ENCODE data around the gene CCBE1. TPM values are rescaled to one million over a fixed set of nuclear protein-coding genes. Genes with fewer than 3 reads are reported as not detected.
"Not testable (repeated sequence)": the region's sequence is repeated elsewhere in the genome, so short reads cannot be mapped to it uniquely, and the experiment has no call there.

The CCBE1 gene
- total and polyA plus RNA-seq, 2 donors (not counting 1 experiment from before 2014, with no cell fraction given): 122 TPM

DNA sequence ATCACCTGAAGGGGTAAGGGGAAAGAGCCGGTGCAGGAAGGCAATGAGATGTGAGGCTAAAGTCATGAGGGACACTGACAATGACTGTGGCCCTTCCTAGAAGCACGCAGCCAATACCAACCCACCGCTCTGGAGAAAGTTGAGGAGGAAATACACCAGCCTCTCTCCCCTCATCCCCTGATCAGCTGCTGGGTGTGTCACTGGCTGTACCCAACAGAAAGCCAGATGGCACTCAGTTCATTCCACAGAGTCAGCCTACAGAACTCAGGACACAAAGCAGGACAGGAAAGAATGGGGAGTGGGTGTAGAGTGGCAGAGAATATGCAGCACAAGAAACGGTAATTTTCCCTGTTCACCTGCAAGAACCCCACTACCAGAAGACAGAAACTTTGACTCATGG, 29.7 kb downstream of the CCBE1 start:
- H2AFZ ChIP-seq (ENCODE audit: low read length): no peak overlapping the region
- H3K9ac ChIP-seq (ENCODE audit: insufficient read depth, low read length): no peak overlapping the region
- peaks cover 90% of the 10 kb centered on the region for H3K79me2 ChIP-seq (ENCODE audit: control insufficient read depth, insufficient read depth, low read length)
- no peak for TF ChIP-seq EZH2 (IDR thresholded peaks at IDR 0.05; ENCODE audit: low read length, missing control alignments)
- TF ChIP-seq, protein P1, sequence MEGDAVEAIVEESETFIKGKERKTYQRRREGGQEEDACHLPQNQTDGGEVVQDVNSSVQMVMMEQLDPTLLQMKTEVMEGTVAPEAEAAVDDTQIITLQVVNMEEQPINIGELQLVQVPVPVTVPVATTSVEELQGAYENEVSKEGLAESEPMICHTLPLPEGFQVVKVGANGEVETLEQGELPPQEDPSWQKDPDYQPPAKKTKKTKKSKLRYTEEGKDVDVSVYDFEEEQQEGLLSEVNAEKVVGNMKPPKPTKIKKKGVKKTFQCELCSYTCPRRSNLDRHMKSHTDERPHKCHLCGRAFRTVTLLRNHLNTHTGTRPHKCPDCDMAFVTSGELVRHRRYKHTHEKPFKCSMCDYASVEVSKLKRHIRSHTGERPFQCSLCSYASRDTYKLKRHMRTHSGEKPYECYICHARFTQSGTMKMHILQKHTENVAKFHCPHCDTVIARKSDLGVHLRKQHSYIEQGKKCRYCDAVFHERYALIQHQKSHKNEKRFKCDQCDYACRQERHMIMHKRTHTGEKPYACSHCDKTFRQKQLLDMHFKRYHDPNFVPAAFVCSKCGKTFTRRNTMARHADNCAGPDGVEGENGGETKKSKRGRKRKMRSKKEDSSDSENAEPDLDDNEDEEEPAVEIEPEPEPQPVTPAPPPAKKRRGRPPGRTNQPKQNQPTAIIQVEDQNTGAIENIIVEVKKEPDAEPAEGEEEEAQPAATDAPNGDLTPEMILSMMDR (conservative IDR thresholded peaks at IDR 0.05 in 1 of 2, IDR thresholded peaks at IDR 0.05 in 1 of 2; ENCODE audit: low read depth in 1 of 2, low read length in 2 of 2): no peak
- H3K27ac ChIP-seq (ENCODE audit: insufficient read depth, low read length): no peak overlapping the region
- H4K20me1 ChIP-seq (ENCODE audit: control insufficient read depth, extremely low read depth, insufficient read depth, low read length): no peaks in the 10 kb centered on the region
- peaks cover 31% of the 10 kb centered on the region for H3K4me1 ChIP-seq (ENCODE audit: control insufficient read depth, extremely low read depth, insufficient read depth, low read length)
- no peak overlapping the region for H3K4me2 ChIP-seq (ENCODE audit: extremely low read depth, insufficient read depth, low read length)
- H3K4me3 ChIP-seq (replicated peaks in 1 of 4; ENCODE audit: control extremely low read depth in 1 of 4, insufficient read depth in 1 of 4, low read depth in 3 of 4, low read length in 4 of 4): no peak overlapping the region
- no peaks in the 10 kb centered on the region for H3K9me3 ChIP-seq (ENCODE audit: control insufficient read depth, insufficient read depth, low read depth, low read length)
- no peak for DNase-seq (ENCODE audit: low read depth in 2 of 2)
- no peaks in the 10 kb centered on the region for H3K36me3 ChIP-seq (ENCODE audit: control insufficient read depth, insufficient read depth, low read length)
- no peaks in the 10 kb centered on the region for H3K27me3 ChIP-seq (ENCODE audit: control insufficient read depth, insufficient read depth, low read length)

DNA sequence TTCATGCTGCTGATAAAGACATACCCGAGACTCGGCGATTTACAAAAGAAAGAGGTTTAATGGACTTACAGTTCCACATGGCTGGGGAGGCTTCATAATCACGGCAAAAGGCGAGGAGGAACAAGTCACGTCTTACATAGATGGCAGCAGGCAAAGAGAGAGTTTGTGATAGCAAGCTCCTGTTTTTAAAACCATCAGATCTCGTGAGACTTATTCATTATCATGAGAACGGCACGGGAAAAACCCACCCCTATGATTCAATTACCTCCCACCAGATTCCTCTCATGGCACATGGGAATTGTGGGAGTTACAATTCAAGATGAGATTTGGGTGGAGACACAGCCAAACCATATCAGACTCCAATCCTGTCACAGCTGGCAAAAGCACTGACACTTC, 31.2 kb downstream of the CCBE1 start:
- peak overlapping the region; percentile 55 for H3K4me2 ChIP-seq (ENCODE audit: extremely low read depth, insufficient read depth, low read length)
- not testable (repeated sequence) for H4K20me1 ChIP-seq (ENCODE audit: control insufficient read depth, extremely low read depth, insufficient read depth, low read length); H3K36me3 ChIP-seq (ENCODE audit: control insufficient read depth, insufficient read depth, low read length); H3K9ac ChIP-seq (ENCODE audit: insufficient read depth, low read length); H3K27me3 ChIP-seq (ENCODE audit: control insufficient read depth, insufficient read depth, low read length); DNase-seq (ENCODE audit: low read depth in 2 of 2); H3K9me3 ChIP-seq (ENCODE audit: control insufficient read depth, insufficient read depth, low read depth, low read length); H2AFZ ChIP-seq (ENCODE audit: low read length); H3K27ac ChIP-seq (ENCODE audit: insufficient read depth, low read length)
- H3K79me2 ChIP-seq (ENCODE audit: control insufficient read depth, insufficient read depth, low read length): peaks cover 91% of the 10 kb centered on the region
- peak overlapping the region in 2 of 4 experiments; percentile 31 to 41 for H3K4me3 ChIP-seq (replicated peaks in 1 of 4; ENCODE audit: control extremely low read depth in 1 of 4, insufficient read depth in 1 of 4, low read depth in 3 of 4, low read length in 4 of 4)
- H3K4me1 ChIP-seq (ENCODE audit: control insufficient read depth, extremely low read depth, insufficient read depth, low read length): peaks cover 35% of the 10 kb centered on the region

DNA sequence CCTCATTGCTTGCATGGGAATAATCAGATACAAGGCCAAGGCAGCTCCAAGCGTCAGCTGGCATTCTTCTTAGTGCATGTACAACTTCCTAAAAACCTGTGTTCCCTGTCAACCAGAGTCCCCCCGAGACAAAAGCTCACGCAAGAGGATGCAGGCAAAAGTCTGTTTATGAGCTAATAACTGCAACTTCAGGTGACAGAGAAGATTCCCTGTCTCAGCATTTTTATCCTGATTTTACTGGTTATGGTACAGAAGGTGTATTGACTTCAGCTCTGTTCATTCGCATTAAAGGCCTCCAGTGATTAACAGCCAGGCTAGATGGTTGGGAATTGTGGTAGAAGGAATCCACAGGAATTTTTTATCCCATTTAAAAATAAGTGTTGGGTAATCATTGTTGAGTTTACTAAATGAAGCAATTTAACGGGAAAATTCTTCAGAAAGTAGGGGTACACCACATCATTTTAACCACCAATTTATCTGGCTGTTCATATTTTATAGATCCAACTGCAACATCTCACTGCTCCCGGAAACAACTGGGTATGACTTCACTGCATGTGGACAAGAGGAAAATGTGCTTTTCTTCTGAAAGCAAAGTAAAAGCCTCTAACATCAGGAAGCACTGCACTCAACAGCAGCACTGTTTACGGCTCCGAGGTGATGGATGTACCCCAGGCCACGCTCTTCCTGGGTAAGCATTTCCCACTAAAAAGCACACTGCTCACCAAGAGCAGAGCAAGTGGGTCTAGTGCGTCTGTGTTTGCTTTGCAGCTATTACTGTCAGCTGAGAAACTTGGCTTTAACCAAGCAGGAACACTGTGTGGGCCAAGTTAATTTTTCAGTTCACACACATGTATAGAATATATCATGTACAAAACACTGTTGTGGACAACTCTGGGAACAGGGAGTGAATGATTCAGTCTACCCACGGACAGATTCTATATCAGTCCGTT, 31.9 kb downstream of the CCBE1 start:
- H3K4me2 ChIP-seq (ENCODE audit: extremely low read depth, insufficient read depth, low read length): peak overlapping the region; percentile 55
- H4K20me1 ChIP-seq (ENCODE audit: control insufficient read depth, extremely low read depth, insufficient read depth, low read length): no peaks in the 10 kb centered on the region

More for the DNA sequence above, 31.9 kb downstream of the CCBE1 start:
- peaks cover 37% of the 10 kb centered on the region for H3K4me1 ChIP-seq (ENCODE audit: control insufficient read depth, extremely low read depth, insufficient read depth, low read length)
- H2AFZ ChIP-seq (ENCODE audit: low read length): no peak overlapping the region
- no peaks in the 10 kb centered on the region for H3K27me3 ChIP-seq (ENCODE audit: control insufficient read depth, insufficient read depth, low read length)
- H3K79me2 ChIP-seq (ENCODE audit: control insufficient read depth, insufficient read depth, low read length): peaks cover 90% of the 10 kb centered on the region
- H3K27ac ChIP-seq (ENCODE audit: insufficient read depth, low read length): no peak overlapping the region
- TF ChIP-seq EZH2 (IDR thresholded peaks at IDR 0.05; ENCODE audit: low read length, missing control alignments): no peak
- TF ChIP-seq, protein P1 (conservative IDR thresholded peaks at IDR 0.05 in 1 of 2, IDR thresholded peaks at IDR 0.05 in 1 of 2; ENCODE audit: low read depth in 1 of 2, low read length in 2 of 2): no peak
- H3K9me3 ChIP-seq (ENCODE audit: control insufficient read depth, insufficient read depth, low read depth, low read length): no peaks in the 10 kb centered on the region
- no peak overlapping the region for H3K9ac ChIP-seq (ENCODE audit: insufficient read depth, low read length)
- H3K36me3 ChIP-seq (ENCODE audit: control insufficient read depth, insufficient read depth, low read length): no peaks in the 10 kb centered on the region
- peak overlapping the region in 2 of 4 experiments; percentile 31 to 41 for H3K4me3 ChIP-seq (replicated peaks in 1 of 4; ENCODE audit: control extremely low read depth in 1 of 4, insufficient read depth in 1 of 4, low read depth in 3 of 4, low read length in 4 of 4)
- DNase-seq (ENCODE audit: low read depth in 2 of 2): peak; percentile 66 to 85
